HepG2 (cell line): ENCODE measurements around the gene SWSAP1. TPM values are rescaled to one million over a fixed set of nuclear protein-coding genes. Genes with fewer than 3 reads are reported as not detected.

ENCODE experiments used
- ATF7-NPFF ChIP-seq: sonication (generic); formaldehyde crosslinking; IDR thresholded peaks from 2 replicates; pipeline ENCODE4 v1.8.1; 2023; ENCODE audit warnings: mild to moderate bottlenecking, low read depth, missing genetic modification reagents, moderate library complexity
- GPN1 ChIP-seq: sonication (generic); formaldehyde crosslinking; IDR thresholded peaks from 2 replicates; pipeline ENCODE4 v1.5.1; 2020; ENCODE audit warnings: missing genetic modification reagents, borderline replicate concordance
- HNRNPK ChIP-seq: fragments of 200-400 bp; formaldehyde crosslinking; IDR thresholded peaks from 2 replicates; pipeline ENCODE4 v1.6.1; 2018; ENCODE audit warnings: low read length, low read depth, moderate library complexity, mild to moderate bottlenecking; ENCODE audit not compliant: poor library complexity, severe bottlenecking
- IRX3 ChIP-seq: sonication (generic); formaldehyde crosslinking; IDR thresholded peaks from 2 replicates; pipeline ENCODE4 v1.8.1; 2023; ENCODE audit warnings: mild to moderate bottlenecking, low read depth, missing genetic modification reagents, borderline replicate concordance
- JARID2 ChIP-seq: sonication (generic); formaldehyde crosslinking; IDR thresholded peaks from 2 replicates; pipeline ENCODE4 v1.8.1; 2023; ENCODE audit warnings: missing genetic modification reagents, inconsistent platforms; ENCODE audit not compliant: insufficient replicate concordance
- REPIN1 ChIP-seq: sonication (generic); formaldehyde crosslinking; IDR thresholded peaks from 2 replicates; pipeline ENCODE4 v1.8.0; 2022; ENCODE audit warnings: missing genetic modification reagents, low read depth, mild to moderate bottlenecking, borderline replicate concordance
- ZNF160 ChIP-seq: sonication (generic); formaldehyde crosslinking; IDR thresholded peaks from 2 replicates; pipeline ENCODE4 v1.8.0; 2022; ENCODE audit warnings: mild to moderate bottlenecking, inconsistent platforms, missing genetic modification reagents
- ZNF329 ChIP-seq: sonication (generic); formaldehyde crosslinking; IDR thresholded peaks from 2 replicates; pipeline ENCODE4 v1.9.0; 2021; ENCODE audit warnings: low read depth, mild to moderate bottlenecking, missing genetic modification reagents
- ZNF33B ChIP-seq: sonication (generic); formaldehyde crosslinking; IDR thresholded peaks from 2 replicates; pipeline ENCODE4 v1.5.1; 2020; ENCODE audit warnings: mild to moderate bottlenecking, missing genetic modification reagents
- ZNF367 ChIP-seq: sonication (generic); formaldehyde crosslinking; IDR thresholded peaks from 2 replicates; pipeline ENCODE4 v1.4.0; 2020; ENCODE audit warnings: missing genetic modification reagents, borderline replicate concordance
- ZNF431 ChIP-seq: sonication (generic); formaldehyde crosslinking; IDR thresholded peaks from 2 replicates; pipeline ENCODE4 v1.9.0; 2022; ENCODE audit warnings: missing genetic modification reagents, low read depth, mild to moderate bottlenecking, borderline replicate concordance
- ZNF530 ChIP-seq: sonication (generic); formaldehyde crosslinking; IDR thresholded peaks from 2 replicates; pipeline ENCODE4 v1.5.0; 2020; ENCODE audit warnings: low read depth, mild to moderate bottlenecking, missing genetic modification reagents
- ZNF674 ChIP-seq: sonication (generic); formaldehyde crosslinking; IDR thresholded peaks from 2 replicates; pipeline ENCODE4 v1.5.0; 2020; ENCODE audit warnings: low read depth, mild to moderate bottlenecking, missing genetic modification reagents
- polyA plus RNA-seq, 8 experiments: library from polyadenylated mRNA; depleted of rRNA in 3 of 8; stranded (reverse) in 7 of 8; unstranded in 1 of 8; fragments of >200 nt; fragmentation: Illumina TruSeq in 4 of 8; extraction: Trizol in 4 of 8; gene quantifications; 2 replicates each; pipeline versions ENCODE4 v1.2.1 to v1.2.3, GENCODE V29; 2011 to 2016; ENCODE audit warnings: low read depth in 4 of 8, missing spikeins in 1 of 8, mixed read lengths in 1 of 8; ENCODE audit not compliant: insufficient read depth in 1 of 8
- total RNA-seq, 5 experiments: library from RNA; depleted of rRNA; stranded (reverse); fragments of >200 nt; fragmentation: Illumina TruSeq; extraction: Trizol; gene quantifications; 2 replicates each; pipeline ENCODE4 v1.2.3, GENCODE V29; 2016; ENCODE audit warnings: low read depth in 1 of 5
- TF ChIP-seq, protein P1 (sequence below): sonication (generic); formaldehyde crosslinking; IDR thresholded peaks from 2 replicates; pipeline ENCODE4 v1.5.0; 2020; ENCODE audit warnings: missing genetic modification reagents
- TF ChIP-seq, protein P2 (sequence below): sonication (generic); formaldehyde crosslinking; IDR thresholded peaks from 2 replicates; pipeline ENCODE4 v1.4.0; 2020; ENCODE audit warnings: mild to moderate bottlenecking, missing genetic modification reagents
- TF ChIP-seq, protein P3 (sequence below): sonication (generic); formaldehyde crosslinking; IDR thresholded peaks from 2 replicates; pipeline ENCODE4 v1.4.0; 2020; ENCODE audit warnings: mild to moderate bottlenecking, missing genetic modification reagents, borderline replicate concordance
- TF ChIP-seq, protein P4 (sequence below): sonication (generic); formaldehyde crosslinking; IDR thresholded peaks from 2 replicates; pipeline ENCODE4 v1.4.0; 2020; ENCODE audit warnings: low read depth, mild to moderate bottlenecking, missing genetic modification reagents

SWSAP1 gene
- total and polyA plus RNA-seq, 2 of the 13 experiments (the other 11 are each of a cell fraction or from before 2014, with no cell fraction given), result 2.7 to 3.3 TPM

DNA sequence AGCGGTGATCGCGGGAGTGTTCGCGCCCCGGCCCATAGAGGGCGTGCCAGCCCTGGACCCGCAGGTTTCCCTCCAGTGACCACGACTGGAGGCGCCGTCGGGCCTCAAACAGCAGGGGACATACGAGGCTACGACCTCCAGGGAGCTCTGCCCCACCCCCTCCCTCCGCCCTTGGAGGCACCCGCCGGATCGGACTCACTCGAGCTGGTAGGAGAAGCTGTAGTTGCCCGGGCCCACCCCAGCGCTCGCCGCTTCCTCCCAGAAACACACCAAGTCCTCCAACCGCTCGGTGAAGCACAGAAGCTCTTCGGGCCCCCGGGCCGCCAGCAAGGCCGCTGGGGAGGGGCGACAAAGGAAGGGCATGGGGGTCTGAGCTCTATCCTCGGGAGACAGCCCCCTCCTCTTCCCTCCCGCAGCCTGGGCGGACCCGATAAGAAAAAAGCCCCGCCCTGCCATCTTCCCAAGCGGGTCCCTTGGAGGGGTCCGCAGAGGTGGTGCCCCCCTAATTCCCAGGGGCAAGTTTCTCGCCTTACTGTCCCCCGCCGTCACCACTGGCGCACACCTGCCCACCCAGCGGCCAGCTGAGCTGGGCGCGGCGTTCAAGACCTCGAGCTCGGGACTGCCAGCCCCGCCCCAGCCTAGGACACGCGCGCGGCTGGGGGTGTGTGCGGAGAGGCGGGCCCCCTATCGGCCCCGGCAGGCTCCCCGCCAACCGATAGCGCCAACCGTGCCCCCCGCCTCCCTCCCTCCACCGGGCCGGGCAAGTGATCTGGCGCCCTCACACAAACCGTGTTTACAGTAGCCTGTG lies 8.6 kb downstream of the SWSAP1 start (continued):
- TF ChIP-seq IRX3 (CRISPR knock-in tag) (no peak), ATF7-NPFF (CRISPR knock-in tag) (0 out of 2 replicates have a peak, but pooled peaks have one; percentile 36), ZNF33B (no peak), ZNF367 (CRISPR knock-in tag) (no peak; the same call in 1 of the 2 replicates), ZNF674 (no peak), REPIN1 (CRISPR knock-in tag) (0 out of 2 replicates have a peak, but pooled peaks have one; percentile 41), GPN1 (no peak), ZNF530 (CRISPR knock-in tag) (no peak), JARID2 (CRISPR knock-in tag) (no peak), ZNF329 (no peak), HNRNPK (no peak), ZNF431 (CRISPR knock-in tag) (no peak), ZNF160 (CRISPR knock-in tag) (no peak)
- TF ChIP-seq, protein P1, sequence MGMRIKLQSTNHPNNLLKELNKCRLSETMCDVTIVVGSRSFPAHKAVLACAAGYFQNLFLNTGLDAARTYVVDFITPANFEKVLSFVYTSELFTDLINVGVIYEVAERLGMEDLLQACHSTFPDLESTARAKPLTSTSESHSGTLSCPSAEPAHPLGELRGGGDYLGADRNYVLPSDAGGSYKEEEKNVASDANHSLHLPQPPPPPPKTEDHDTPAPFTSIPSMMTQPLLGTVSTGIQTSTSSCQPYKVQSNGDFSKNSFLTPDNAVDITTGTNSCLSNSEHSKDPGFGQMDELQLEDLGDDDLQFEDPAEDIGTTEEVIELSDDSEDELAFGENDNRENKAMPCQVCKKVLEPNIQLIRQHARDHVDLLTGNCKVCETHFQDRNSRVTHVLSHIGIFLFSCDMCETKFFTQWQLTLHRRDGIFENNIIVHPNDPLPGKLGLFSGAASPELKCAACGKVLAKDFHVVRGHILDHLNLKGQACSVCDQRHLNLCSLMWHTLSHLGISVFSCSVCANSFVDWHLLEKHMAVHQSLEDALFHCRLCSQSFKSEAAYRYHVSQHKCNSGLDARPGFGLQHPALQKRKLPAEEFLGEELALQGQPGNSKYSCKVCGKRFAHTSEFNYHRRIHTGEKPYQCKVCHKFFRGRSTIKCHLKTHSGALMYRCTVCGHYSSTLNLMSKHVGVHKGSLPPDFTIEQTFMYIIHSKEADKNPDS (CRISPR knock-in tag), result no peak
- TF ChIP-seq, protein P2, sequence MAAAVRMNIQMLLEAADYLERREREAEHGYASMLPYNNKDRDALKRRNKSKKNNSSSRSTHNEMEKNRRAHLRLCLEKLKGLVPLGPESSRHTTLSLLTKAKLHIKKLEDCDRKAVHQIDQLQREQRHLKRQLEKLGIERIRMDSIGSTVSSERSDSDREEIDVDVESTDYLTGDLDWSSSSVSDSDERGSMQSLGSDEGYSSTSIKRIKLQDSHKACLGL (CRISPR knock-in tag), result no peak
- TF ChIP-seq, protein P3, sequence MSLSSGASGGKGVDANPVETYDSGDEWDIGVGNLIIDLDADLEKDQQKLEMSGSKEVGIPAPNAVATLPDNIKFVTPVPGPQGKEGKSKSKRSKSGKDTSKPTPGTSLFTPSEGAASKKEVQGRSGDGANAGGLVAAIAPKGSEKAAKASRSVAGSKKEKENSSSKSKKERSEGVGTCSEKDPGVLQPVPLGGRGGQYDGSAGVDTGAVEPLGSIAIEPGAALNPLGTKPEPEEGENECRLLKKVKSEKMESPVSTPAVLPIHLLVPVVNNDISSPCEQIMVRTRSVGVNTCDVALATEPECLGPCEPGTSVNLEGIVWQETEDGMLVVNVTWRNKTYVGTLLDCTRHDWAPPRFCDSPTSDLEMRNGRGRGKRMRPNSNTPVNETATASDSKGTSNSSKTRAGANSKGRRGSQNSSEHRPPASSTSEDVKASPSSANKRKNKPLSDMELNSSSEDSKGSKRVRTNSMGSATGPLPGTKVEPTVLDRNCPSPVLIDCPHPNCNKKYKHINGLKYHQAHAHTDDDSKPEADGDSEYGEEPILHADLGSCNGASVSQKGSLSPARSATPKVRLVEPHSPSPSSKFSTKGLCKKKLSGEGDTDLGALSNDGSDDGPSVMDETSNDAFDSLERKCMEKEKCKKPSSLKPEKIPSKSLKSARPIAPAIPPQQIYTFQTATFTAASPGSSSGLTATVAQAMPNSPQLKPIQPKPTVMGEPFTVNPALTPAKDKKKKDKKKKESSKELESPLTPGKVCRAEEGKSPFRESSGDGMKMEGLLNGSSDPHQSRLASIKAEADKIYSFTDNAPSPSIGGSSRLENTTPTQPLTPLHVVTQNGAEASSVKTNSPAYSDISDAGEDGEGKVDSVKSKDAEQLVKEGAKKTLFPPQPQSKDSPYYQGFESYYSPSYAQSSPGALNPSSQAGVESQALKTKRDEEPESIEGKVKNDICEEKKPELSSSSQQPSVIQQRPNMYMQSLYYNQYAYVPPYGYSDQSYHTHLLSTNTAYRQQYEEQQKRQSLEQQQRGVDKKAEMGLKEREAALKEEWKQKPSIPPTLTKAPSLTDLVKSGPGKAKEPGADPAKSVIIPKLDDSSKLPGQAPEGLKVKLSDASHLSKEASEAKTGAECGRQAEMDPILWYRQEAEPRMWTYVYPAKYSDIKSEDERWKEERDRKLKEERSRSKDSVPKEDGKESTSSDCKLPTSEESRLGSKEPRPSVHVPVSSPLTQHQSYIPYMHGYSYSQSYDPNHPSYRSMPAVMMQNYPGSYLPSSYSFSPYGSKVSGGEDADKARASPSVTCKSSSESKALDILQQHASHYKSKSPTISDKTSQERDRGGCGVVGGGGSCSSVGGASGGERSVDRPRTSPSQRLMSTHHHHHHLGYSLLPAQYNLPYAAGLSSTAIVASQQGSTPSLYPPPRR (CRISPR knock-in tag), result peak; percentile 32; the same call in 1 of the 2 replicates
- TF ChIP-seq, protein P4, sequence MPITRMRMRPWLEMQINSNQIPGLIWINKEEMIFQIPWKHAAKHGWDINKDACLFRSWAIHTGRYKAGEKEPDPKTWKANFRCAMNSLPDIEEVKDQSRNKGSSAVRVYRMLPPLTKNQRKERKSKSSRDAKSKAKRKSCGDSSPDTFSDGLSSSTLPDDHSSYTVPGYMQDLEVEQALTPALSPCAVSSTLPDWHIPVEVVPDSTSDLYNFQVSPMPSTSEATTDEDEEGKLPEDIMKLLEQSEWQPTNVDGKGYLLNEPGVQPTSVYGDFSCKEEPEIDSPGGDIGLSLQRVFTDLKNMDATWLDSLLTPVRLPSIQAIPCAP (CRISPR knock-in tag), result no peak
